Lower leg skin (tissue), 3 donors: ENCODE results near the gene DUSP3.

Experiments
- POLR2A ChIP-seq, 2 donors: fragments of 450-650 bp; IDR thresholded peaks; one replicate each; pipeline ENCODE4 v1.6.1; 2016 to 2017; ENCODE audit warnings: antibody characterized with exemption in 2 of 2, mild to moderate bottlenecking in 1 of 2, moderate library complexity in 1 of 2
- TF ChIP-seq, protein P1 (sequence below), 3 donors: fragments of 450-650 bp; IDR thresholded peaks; one replicate each; pipeline ENCODE4 v1.5.1; 2016; ENCODE audit warnings: antibody characterized with exemption in 3 of 3, mild to moderate bottlenecking in 3 of 3, moderate library complexity in 2 of 3

DNA sequence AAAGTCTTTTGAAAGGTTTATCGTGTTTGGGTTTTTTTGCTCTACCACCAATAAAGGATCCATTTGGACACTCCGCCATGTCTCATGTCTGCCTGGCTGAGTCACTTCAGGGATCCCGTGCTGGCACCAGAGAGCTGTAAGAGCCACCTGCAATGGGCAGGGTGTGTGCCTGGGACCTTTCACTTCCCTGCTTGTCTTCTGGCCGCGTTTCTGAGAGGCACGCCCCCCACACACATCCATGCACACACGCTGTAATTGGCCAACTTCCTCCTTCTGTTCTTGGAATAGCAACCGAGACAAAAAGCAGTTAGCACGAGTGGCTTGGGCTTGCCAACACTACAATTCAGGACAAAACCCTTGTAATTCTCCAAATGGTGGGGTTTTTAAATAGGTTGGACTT lies 10.4 kb downstream of the DUSP3 start:
- TF ChIP-seq, protein P1, sequence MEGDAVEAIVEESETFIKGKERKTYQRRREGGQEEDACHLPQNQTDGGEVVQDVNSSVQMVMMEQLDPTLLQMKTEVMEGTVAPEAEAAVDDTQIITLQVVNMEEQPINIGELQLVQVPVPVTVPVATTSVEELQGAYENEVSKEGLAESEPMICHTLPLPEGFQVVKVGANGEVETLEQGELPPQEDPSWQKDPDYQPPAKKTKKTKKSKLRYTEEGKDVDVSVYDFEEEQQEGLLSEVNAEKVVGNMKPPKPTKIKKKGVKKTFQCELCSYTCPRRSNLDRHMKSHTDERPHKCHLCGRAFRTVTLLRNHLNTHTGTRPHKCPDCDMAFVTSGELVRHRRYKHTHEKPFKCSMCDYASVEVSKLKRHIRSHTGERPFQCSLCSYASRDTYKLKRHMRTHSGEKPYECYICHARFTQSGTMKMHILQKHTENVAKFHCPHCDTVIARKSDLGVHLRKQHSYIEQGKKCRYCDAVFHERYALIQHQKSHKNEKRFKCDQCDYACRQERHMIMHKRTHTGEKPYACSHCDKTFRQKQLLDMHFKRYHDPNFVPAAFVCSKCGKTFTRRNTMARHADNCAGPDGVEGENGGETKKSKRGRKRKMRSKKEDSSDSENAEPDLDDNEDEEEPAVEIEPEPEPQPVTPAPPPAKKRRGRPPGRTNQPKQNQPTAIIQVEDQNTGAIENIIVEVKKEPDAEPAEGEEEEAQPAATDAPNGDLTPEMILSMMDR (IDR thresholded peaks at IDR 0.05) = no peak
- no peak for TF ChIP-seq POLR2A (IDR thresholded peaks at IDR 0.05)
